Measurements from ENCODE around the gene MAST4.

MAST4 gene

GRCh38 chr5:67206929-67207328 is 610.7 kb downstream of the MAST4 start:
- no peaks in the 10 kb centered on the region for H3K27me3 ChIP-seq
- H3K9ac ChIP-seq: peak overlapping the region in 4 of 11 experiments; percentile 0 to 53 (median 32); a peak in 2 of 22 replicates
- TF ChIP-seq Cebpa-rat (IDR thresholded peaks at IDR 0.05): no peak
- no peaks in the 10 kb centered on the region for H3K9me3 ChIP-seq (replicated peaks in 1 of 11)
- peak overlapping the region; percentile 65 to 95 (median 84) for H3K4me2 ChIP-seq
- H3K36me3 ChIP-seq: no peaks in the 10 kb centered on the region
- H3K4me3 ChIP-seq: no peak overlapping the region
- no peaks in the 10 kb centered on the region for H4K20me1 ChIP-seq
- H3K4me1 ChIP-seq: peaks cover 59 to 77% (median 67%) of the 10 kb centered on the region in 10 experiments
- H3K27ac ChIP-seq: peak overlapping the region in 10 of 11 experiments; percentile 46 to 83 (median 66); a peak in 16 of 22 replicates

- Histone ChIP-seq H3K9me3 (replicated peaks in 1 of 11) (no peaks in the 10 kb centered on the region), H3K4me2 (peak overlapping the region in 8 of 11 experiments; percentile 8 to 95 (median 81); a peak in 11 of 22 replicates), H3K36me3 (no peaks in the 10 kb centered on the region), H3K9ac (peak overlapping the region in 1 of 11 experiments; percentile 31; a peak in 1 of 22 replicates), H3K27ac (peak overlapping the region in 5 of 11 experiments; percentile 11 to 81 (median 19); a peak in 5 of 22 replicates), H4K20me1 (no peaks in the 10 kb centered on the region), H3K4me3 (no peak overlapping the region), H3K27me3 (no peaks in the 10 kb centered on the region), H3K4me1 (peaks cover 46 to 62% (median 52%) of the 10 kb centered on the region in 10 experiments)
- TF ChIP-seq Cebpa-rat (IDR thresholded peaks at IDR 0.05): no peak
These were observed 612.2 kb downstream of the MAST4 start for GRCh38 chr5:67208403-67208802.

DNA sequence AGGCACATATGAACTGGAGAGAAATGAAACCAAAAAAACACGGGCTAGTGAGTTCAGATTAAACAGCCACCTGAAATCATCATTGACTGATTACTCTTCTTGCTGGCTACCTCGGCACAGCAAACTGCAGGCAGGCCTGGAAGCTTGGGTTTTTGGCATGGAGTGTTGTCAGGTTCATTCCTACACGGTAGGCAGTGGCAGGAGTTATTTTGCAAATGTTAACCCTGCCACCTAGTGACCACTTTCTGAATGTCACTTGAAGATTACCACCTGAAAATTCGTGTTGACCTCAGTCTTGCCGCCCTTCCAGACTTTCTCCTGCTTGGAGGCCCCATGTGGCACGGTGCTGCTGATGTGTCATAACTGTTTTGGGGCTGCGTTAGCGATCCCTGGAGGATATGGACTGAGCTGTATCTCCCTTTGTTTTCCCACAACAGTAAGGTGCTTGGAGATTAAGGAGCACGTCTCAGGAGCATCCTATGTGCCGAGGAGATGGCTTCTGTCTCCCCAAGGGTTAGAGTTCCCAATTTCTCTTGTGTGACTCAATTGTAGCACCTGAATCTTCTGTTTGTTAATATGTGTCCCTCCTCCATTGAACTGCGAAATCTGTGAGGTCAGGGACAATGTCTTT is 613.1 kb downstream of the MAST4 start:
- no peaks in the 10 kb centered on the region for H4K20me1 ChIP-seq
- H3K4me3 ChIP-seq: no peak overlapping the region
- no peak overlapping the region for H3K27ac ChIP-seq
- H3K9ac ChIP-seq: no peak overlapping the region
- H3K27me3 ChIP-seq: no peaks in the 10 kb centered on the region
- no peaks in the 10 kb centered on the region for H3K36me3 ChIP-seq
- H3K4me2 ChIP-seq: peak overlapping the region in 2 of 11 experiments; percentile 17 to 43; a peak in 2 of 22 replicates
- no peaks in the 10 kb centered on the region for H3K9me3 ChIP-seq (replicated peaks in 1 of 11)
- H3K4me1 ChIP-seq: peaks cover 37 to 53% (median 44%) of the 10 kb centered on the region in 10 experiments
- no peak for TF ChIP-seq Cebpa-rat (IDR thresholded peaks at IDR 0.05)

DNA sequence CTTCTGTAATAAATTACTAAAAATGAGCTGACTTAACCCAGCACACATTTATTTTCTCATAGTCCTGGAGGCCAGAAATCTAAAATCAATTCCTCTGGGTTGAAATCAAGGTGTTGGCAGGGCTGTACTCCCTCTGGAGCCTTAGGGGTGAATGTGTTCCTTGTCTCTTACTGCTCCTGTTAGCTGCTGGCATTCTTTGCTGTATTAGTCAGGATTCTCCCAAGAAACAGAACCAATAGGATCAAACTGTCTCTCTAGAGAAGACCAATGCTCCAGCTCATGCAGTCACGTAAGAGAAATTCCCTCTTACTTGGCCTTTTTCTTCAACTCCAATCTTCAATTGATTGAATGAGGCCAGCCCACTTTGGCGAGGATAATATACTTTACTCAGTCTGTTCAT is 615.7 kb downstream of the MAST4 start:
- no peaks in the 10 kb centered on the region for H4K20me1 ChIP-seq
- no peaks in the 10 kb centered on the region for H3K27me3 ChIP-seq
- H3K4me2 ChIP-seq: no peak overlapping the region
- H3K36me3 ChIP-seq: no peaks in the 10 kb centered on the region
- H3K9me3 ChIP-seq (replicated peaks in 1 of 11): no peaks in the 10 kb centered on the region
- H3K9ac ChIP-seq: no peak overlapping the region
- no peak for TF ChIP-seq Cebpa-rat (IDR thresholded peaks at IDR 0.05)
- H3K27ac ChIP-seq: no peak overlapping the region
- H3K4me3 ChIP-seq: no peak overlapping the region
- H3K4me1 ChIP-seq: peaks cover 30 to 47% (median 38%) of the 10 kb centered on the region in 10 experiments

- Histone ChIP-seq H3K9ac (no peak overlapping the region), H3K9me3 (replicated peaks in 1 of 11) (no peaks in the 10 kb centered on the region), H3K4me2 (0 out of 22 replicates have a peak overlapping the region, but pooled peaks of 1 of the 11 experiments have one; percentile 4), H3K27ac (no peak overlapping the region), H4K20me1 (no peaks in the 10 kb centered on the region), H3K4me1 (peaks cover 21 to 39% (median 26%) of the 10 kb centered on the region in 10 experiments), H3K27me3 (no peaks in the 10 kb centered on the region), H3K4me3 (no peak overlapping the region), H3K36me3 (no peaks in the 10 kb centered on the region)
- no peak for TF ChIP-seq Cebpa-rat (IDR thresholded peaks at IDR 0.05)
These were observed 617.8 kb downstream of the MAST4 start for GRCh38 chr5:67214036-67214435.

DNA sequence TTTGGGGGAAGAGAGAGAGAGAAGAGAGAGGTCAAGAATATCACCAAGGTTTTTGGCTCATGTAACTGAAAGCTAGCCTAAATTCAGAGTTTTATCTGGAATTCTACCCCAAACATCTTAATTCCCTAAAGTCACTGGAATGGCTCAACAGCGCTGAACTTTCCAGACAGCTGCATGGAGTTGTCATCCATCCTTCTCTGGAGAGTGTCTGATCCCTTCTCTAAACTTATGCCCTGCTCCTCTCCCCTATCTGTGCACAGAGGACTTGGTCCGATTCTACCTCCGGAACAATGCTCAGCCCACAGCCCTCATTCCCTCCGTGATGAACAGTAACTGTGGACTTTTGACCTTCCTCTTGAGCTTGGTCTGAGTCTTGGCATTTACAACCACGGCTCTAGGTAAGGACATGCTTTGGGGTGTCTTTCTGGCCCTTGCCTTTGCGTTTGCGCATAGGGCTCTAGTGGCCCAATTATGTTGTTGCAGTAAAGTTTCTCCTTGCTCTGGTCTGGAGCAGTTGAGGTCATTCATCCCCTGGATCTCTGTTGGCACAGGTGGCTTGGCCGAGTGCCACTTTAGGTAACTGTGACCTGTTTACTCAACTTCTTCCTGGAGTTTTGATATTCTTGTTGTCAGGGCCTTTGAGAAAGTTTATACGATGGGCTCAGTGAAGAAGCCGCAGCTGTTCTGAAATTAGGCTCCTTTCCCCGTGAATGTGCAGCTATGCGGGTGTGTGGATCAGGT is 618.7 kb downstream of the MAST4 start:
- peak overlapping the region; percentile 48 to 78 (median 71); a peak in 21 of 22 replicates for H3K4me2 ChIP-seq
- H4K20me1 ChIP-seq: no peaks in the 10 kb centered on the region
- H3K36me3 ChIP-seq: no peaks in the 10 kb centered on the region
- peak overlapping the region in 1 of 11 experiments; percentile 62; a peak in 2 of 22 replicates for H3K9ac ChIP-seq
- TF ChIP-seq Cebpa-rat (IDR thresholded peaks at IDR 0.05): no peak
- H3K9me3 ChIP-seq (replicated peaks in 1 of 11): no peaks in the 10 kb centered on the region
- H3K4me1 ChIP-seq: peaks cover 21 to 38% (median 24%) of the 10 kb centered on the region in 10 experiments
- H3K27ac ChIP-seq: peak overlapping the region in 9 of 11 experiments; percentile 65 to 86 (median 77); a peak in 18 of 22 replicates
- no peaks in the 10 kb centered on the region for H3K27me3 ChIP-seq
- H3K4me3 ChIP-seq: no peak overlapping the region

- TF ChIP-seq Cebpa-rat (IDR thresholded peaks at IDR 0.05): no peak
- H3K9me3 ChIP-seq (replicated peaks in 1 of 11): no peaks in the 10 kb centered on the region
- H3K4me2 ChIP-seq: peak overlapping the region; percentile 48 to 78 (median 71)
- H3K4me3 ChIP-seq: no peak overlapping the region; a peak in 1 of 20 replicates
- H3K27me3 ChIP-seq: no peaks in the 10 kb centered on the region
- H3K4me1 ChIP-seq: peaks cover 22 to 40% (median 27%) of the 10 kb centered on the region in 10 experiments
- peak overlapping the region; percentile 58 to 86 (median 75); a peak in 21 of 22 replicates for H3K27ac ChIP-seq
- no peaks in the 10 kb centered on the region for H3K36me3 ChIP-seq
- H4K20me1 ChIP-seq: no peaks in the 10 kb centered on the region
- peak overlapping the region; percentile 35 to 71 (median 53); a peak in 18 of 22 replicates for H3K9ac ChIP-seq
These were observed 619.6 kb downstream of the MAST4 start for GRCh38 chr5:67215519-67216471.

DNA sequence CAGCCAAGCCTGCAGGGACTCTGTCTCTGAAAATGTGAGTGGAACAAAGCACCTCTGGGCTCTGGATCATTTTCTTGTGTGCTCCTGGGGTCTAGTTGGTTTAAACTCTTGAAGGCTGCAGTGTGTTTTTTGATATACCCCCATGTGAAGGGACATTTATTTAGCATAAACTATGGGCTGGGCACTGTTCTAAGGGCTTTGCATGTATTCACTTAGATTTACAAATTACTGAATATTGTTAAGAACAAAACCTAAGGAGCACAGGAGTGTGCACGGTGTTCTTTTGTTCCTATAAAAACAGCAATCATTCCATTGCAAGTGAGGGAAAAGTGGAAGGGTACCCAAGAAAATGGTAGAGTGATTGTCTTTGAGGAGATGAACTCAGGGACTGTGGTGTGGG is 620.4 kb downstream of the MAST4 start:
- no peaks in the 10 kb centered on the region for H3K9me3 ChIP-seq (replicated peaks in 1 of 11)
- TF ChIP-seq Cebpa-rat (IDR thresholded peaks at IDR 0.05): no peak
- H3K4me3 ChIP-seq: no peak overlapping the region
- H3K9ac ChIP-seq: peak overlapping the region in 5 of 11 experiments; percentile 4 to 71 (median 38); a peak in 4 of 22 replicates
- no peaks in the 10 kb centered on the region for H3K36me3 ChIP-seq
- H3K27me3 ChIP-seq: no peaks in the 10 kb centered on the region
- peak overlapping the region in 9 of 11 experiments; percentile 65 to 86 (median 77); a peak in 13 of 22 replicates for H3K27ac ChIP-seq
- peaks cover 30 to 47% (median 35%) of the 10 kb centered on the region in 10 experiments for H3K4me1 ChIP-seq
- peak overlapping the region; percentile 48 to 78 (median 71) for H3K4me2 ChIP-seq
- H4K20me1 ChIP-seq: no peaks in the 10 kb centered on the region

All from BLaER1 treated with 17β-estradiol and CSF1 and Interleukin-3, amounts not matched to agents 10 nM and 100 nM (cell line).